Measurements from ENCODE around the gene SASS6.

DNA sequence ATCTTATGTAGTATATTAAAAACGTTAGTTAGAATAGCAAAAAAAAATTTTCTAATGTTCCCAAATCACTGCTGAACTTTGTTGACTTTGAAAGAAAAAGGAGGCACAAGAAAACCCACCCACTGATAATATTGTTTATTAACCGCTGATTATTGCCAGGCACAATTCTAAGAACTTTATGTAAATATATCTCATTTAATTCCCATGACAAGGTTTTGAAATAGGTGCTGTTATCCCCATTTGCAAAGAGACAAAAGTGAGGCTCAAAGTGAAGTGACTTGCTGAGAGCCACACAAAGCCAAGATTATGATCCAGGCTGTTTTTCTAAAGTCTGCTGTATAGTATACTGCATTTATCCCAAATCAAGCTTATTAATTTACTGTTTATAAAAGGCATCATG lies 56.4 kb downstream of the SASS6 start:
- TF ChIP-seq HOXD13 (CRISPR knock-in tag; IDR thresholded peaks at IDR 0.05; ENCODE audit: borderline replicate concordance) (no peak), ZNF510 (tag by site-specific recombination; IDR thresholded peaks at IDR 0.05; ENCODE audit: insufficient replicate concordance) (no peak), ZNF423 (tag by site-specific recombination; IDR thresholded peaks at IDR 0.05) (no peak), ZBTB49 (tag by site-specific recombination; IDR thresholded peaks at IDR 0.05; ENCODE audit: low read depth) (no peak)
- TF ChIP-seq, protein P1, sequence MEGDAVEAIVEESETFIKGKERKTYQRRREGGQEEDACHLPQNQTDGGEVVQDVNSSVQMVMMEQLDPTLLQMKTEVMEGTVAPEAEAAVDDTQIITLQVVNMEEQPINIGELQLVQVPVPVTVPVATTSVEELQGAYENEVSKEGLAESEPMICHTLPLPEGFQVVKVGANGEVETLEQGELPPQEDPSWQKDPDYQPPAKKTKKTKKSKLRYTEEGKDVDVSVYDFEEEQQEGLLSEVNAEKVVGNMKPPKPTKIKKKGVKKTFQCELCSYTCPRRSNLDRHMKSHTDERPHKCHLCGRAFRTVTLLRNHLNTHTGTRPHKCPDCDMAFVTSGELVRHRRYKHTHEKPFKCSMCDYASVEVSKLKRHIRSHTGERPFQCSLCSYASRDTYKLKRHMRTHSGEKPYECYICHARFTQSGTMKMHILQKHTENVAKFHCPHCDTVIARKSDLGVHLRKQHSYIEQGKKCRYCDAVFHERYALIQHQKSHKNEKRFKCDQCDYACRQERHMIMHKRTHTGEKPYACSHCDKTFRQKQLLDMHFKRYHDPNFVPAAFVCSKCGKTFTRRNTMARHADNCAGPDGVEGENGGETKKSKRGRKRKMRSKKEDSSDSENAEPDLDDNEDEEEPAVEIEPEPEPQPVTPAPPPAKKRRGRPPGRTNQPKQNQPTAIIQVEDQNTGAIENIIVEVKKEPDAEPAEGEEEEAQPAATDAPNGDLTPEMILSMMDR (tag by site-specific recombination; IDR thresholded peaks at IDR 0.05) = no peak

Data from HEK293 (cell line).